CD4-positive, CD25-positive, alpha-beta regulatory T cell (primary cell): ENCODE data around the gene ATP6V0D1. TPM values are rescaled to one million over a fixed set of nuclear protein-coding genes. Genes with fewer than 3 reads are reported as not detected.

Source experiments
- ATAC-seq, 2 donors: fragments of 150-1000 bp; cut with Tn5 transposase; one replicate each; pipeline ENCODE4 v1.10.0; 2021; ENCODE audit warnings: low read depth in 2 of 2, moderate number of reproducible peaks in 2 of 2, moderate library complexity in 1 of 2
- DNase-seq, 3 donors: peaks; one replicate each; pipeline versions ENCODE4 v3.0.0 to v3.0.0-alpha.2; 2012 to 2022; ENCODE audit warnings: mixed read lengths in 1 of 3
- H3K27ac ChIP-seq: one replicate; pipeline ENCODE4 v1.7.0; 2013; ENCODE audit warnings: mild to moderate bottlenecking, low read length; ENCODE audit not compliant: insufficient read depth, poor library complexity, severe bottlenecking
- H3K27me3 ChIP-seq: one replicate; pipeline ENCODE4 v1.7.0; 2013; ENCODE audit warnings: low read length; ENCODE audit not compliant: control insufficient read depth, insufficient read depth
- H3K36me3 ChIP-seq: one replicate; pipeline ENCODE4 v1.7.0; 2013; ENCODE audit warnings: mild to moderate bottlenecking, low read length, moderate library complexity; ENCODE audit not compliant: control insufficient read depth, insufficient read depth
- H3K4me1 ChIP-seq: 2 replicates; pipeline ENCODE4 v1.7.0; 2013; ENCODE audit warnings: mild to moderate bottlenecking, low read length; ENCODE audit not compliant: insufficient read depth, control insufficient read depth, poor library complexity, severe bottlenecking
- H3K4me3 ChIP-seq: one replicate; pipeline ENCODE4 v1.7.0; 2013; ENCODE audit warnings: low read depth, mild to moderate bottlenecking, low read length, moderate library complexity
- H3K9me3 ChIP-seq, 2 experiments: 1 replicate in 1 of 2; 2 replicates in 1 of 2; pipeline ENCODE4 v1.7.0; 2013; ENCODE audit warnings: low read length in 2 of 2, mild to moderate bottlenecking in 1 of 2, moderate library complexity in 1 of 2; ENCODE audit not compliant: control insufficient read depth in 2 of 2
- H3K27ac Mint-ChIP-seq, 3 donors: one replicate each; pipeline ENCODE4 v1.8.0; 2020 to 2022; ENCODE audit warnings: mild to moderate bottlenecking in 3 of 3, mixed read lengths in 3 of 3, moderate library complexity in 2 of 3
- H3K27me3 Mint-ChIP-seq: one replicate; pipeline ENCODE4 v1.8.0; 2022; ENCODE audit warnings: mild to moderate bottlenecking, mixed read lengths
- H3K36me3 Mint-ChIP-seq: one replicate; pipeline ENCODE4 v1.8.0; 2020; ENCODE audit warnings: mixed read lengths
- H3K4me1 Mint-ChIP-seq, 4 donors: one replicate each; pipeline ENCODE4 v1.8.0; 2020 to 2022; ENCODE audit warnings: mixed read lengths in 4 of 4, mild to moderate bottlenecking in 1 of 4
- H3K4me3 Mint-ChIP-seq, 4 donors: one replicate each; pipeline ENCODE4 v1.8.0; 2020 to 2022; ENCODE audit warnings: mild to moderate bottlenecking in 4 of 4, mixed read lengths in 4 of 4, moderate library complexity in 3 of 4
- H3K9me3 Mint-ChIP-seq, 7 donors: one replicate each; pipeline ENCODE4 v1.8.0; 2020 to 2022; ENCODE audit warnings: mixed read lengths in 7 of 7, mild to moderate bottlenecking in 3 of 7, moderate library complexity in 2 of 7
- polyA plus RNA-seq, 4 donors: library from polyadenylated mRNA; unstranded; fragments of 300-500 nt; fragmentation: Illumina TruSeq; gene quantifications; one replicate each; pipeline ENCODE4 v1.2.3, GENCODE V29; 2021
- total RNA-seq: library from RNA; stranded (reverse); gene quantifications from one replicate; pipeline ENCODE4 v1.2.3, GENCODE V29; 2022

ATP6V0D1 gene
- total and polyA plus RNA-seq, 5 donors from 2014 or later = 92.5 to 141 (median 127) TPM

DNA sequence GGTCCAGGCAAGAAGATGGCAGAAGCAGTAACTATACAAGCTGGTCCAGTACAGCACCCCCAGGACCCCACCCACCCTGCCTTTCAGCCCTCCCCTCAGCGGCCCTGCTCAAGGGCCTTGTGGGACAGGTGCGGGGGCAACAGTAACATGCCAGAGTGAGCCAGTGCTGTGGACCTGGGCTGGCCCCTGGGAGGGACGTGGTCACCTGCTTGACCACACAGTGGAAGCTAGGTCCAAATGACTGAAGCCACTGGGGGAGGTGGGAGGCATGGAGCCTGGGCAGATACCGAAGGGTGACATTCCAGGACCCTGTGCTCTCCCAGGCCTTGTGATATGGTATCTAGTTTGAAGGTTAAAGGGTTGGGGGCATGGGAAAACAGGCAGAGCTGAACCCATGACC lies 17.3 kb downstream of the ATP6V0D1 start:
- Histone ChIP-seq H3K4me1 (peaks cover 3% of the 10 kb centered on the region), H3K27ac (no peak overlapping the region), H3K4me3 (no peak overlapping the region), H3K27me3 (no peaks in the 10 kb centered on the region), H3K36me3 (peaks cover 7% of the 10 kb centered on the region), H3K9me3 (no peaks in the 10 kb centered on the region)
- Mint-ChIP-seq H3K4me1 (peaks cover 0 to 50% (median 12%) of the 10 kb centered on the region in 4 donors), H3K27me3 (no peaks in the 10 kb centered on the region), H3K9me3 (no peaks in the 10 kb centered on the region), H3K27ac (peak overlapping the region in 1 of 3 donors; percentile 69), H3K36me3 (no peaks in the 10 kb centered on the region), H3K4me3 (no peak overlapping the region)
- no peak for DNase-seq
- no peak for ATAC-seq

DNA sequence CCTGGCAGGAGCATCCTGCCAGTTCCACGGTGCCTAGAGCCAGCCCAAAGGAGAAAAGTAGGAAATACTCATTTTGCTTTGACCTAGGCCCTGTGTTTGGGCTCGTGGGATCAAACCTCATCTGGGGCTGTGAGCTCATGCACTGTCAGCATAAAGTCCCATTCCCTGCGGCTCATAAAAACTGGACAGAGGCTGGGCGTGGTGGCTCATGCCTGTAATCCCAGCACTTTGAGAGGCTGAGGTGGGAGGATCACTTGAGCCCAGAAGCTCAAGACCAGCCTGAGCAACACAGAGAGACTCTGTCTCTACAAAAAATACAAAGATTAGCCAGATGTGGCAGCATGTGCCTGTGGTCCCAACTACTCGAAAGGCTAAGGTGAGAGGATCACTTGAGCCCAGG lies 17.9 kb downstream of the ATP6V0D1 start:
- H3K27me3 ChIP-seq = no peaks in the 10 kb centered on the region
- no peak overlapping the region for H3K27ac ChIP-seq
- DNase-seq (no peak), ATAC-seq (no peak)
- no peak overlapping the region for H3K4me3 Mint-ChIP-seq
- H3K36me3 Mint-ChIP-seq = no peaks in the 10 kb centered on the region
- H3K27me3 Mint-ChIP-seq = no peaks in the 10 kb centered on the region
- H3K4me3 ChIP-seq = no peak overlapping the region
- H3K9me3 Mint-ChIP-seq = no peaks in the 10 kb centered on the region
- H3K36me3 ChIP-seq = peaks cover 7% of the 10 kb centered on the region
- H3K27ac Mint-ChIP-seq = no peak overlapping the region
- peaks cover 0 to 46% (median 9%) of the 10 kb centered on the region in 4 donors for H3K4me1 Mint-ChIP-seq
- peaks cover 3% of the 10 kb centered on the region for H3K4me1 ChIP-seq
- H3K9me3 ChIP-seq = no peaks in the 10 kb centered on the region

DNA sequence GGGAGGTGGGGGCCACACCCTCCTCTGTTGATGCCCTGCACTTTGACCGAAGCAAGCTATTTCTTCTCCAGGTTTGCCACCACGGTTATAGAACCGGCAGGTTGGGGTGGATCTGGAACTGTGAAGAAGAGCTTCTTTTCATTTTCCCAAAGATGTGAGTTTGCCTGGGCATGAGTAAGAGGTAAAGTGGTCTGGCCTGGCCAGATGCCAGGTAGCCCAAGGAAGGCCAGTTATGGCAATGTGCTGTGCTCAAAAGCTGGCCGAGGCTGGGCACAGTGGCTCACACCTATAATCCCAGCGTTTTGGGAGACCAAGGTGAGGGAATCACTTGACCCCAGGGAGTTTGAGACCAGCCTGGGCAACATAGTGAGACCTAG lies 18.7 kb downstream of the ATP6V0D1 start:
- Histone ChIP-seq H3K36me3 (peaks cover 7% of the 10 kb centered on the region), H3K27me3 (no peaks in the 10 kb centered on the region), H3K27ac (no peak overlapping the region), H3K4me3 (no peak overlapping the region), H3K4me1 (peaks cover 3% of the 10 kb centered on the region), H3K9me3 (no peaks in the 10 kb centered on the region)
- Mint-ChIP-seq H3K27ac (no peak overlapping the region), H3K4me1 (peaks cover 0 to 39% (median 5%) of the 10 kb centered on the region in 4 donors), H3K4me3 (no peak overlapping the region), H3K27me3 (no peaks in the 10 kb centered on the region), H3K36me3 (no peaks in the 10 kb centered on the region), H3K9me3 (no peaks in the 10 kb centered on the region)
- no peak for ATAC-seq
- no peak for DNase-seq

DNA sequence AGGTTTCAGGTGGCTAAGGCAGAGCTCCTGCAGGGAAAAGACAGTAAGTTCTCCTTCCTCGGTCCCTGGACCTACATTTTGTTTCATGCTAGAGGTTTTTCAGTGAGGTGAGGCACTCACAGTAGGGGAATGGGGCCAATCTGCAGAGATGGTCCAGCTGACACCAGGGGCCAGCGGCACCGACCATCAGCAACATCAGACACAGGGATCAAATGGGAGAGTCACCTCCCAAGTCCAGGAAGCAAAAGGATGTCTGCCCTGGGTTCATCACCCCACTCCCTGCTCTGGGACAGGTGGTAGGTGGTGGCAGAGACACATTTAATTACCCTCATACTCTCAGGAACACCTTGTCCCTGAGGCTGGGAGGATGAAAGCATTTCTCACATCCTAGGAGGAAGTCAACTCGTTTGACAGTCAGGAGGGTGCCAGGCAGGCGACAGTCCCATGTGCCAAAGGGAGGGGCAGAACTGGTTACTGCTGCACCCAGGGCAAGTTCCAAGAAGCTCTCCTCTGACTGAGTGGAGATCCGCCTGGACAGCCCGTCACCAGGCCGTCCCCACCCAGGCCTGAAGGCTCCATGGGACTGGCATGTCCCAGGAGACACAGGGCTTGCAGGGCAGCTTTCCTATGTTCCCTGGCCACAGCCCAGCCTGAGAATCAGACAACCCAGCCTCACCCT lies 19.2 kb downstream of the ATP6V0D1 start:
- no peaks in the 10 kb centered on the region for H3K27me3 ChIP-seq
- peaks cover 3% of the 10 kb centered on the region for H3K4me1 ChIP-seq
- H3K4me1 Mint-ChIP-seq = peaks cover 0 to 40% (median 5%) of the 10 kb centered on the region in 4 donors
- H3K4me3 ChIP-seq = no peak overlapping the region
- ATAC-seq = no peak
- H3K4me3 Mint-ChIP-seq = no peak overlapping the region
- peaks cover 7% of the 10 kb centered on the region for H3K36me3 ChIP-seq
- no peaks in the 10 kb centered on the region for H3K9me3 Mint-ChIP-seq
- no peaks in the 10 kb centered on the region for H3K36me3 Mint-ChIP-seq
- no peak for DNase-seq
- H3K27ac Mint-ChIP-seq = peak overlapping the region in 2 of 3 donors; percentile 17 to 59
- no peaks in the 10 kb centered on the region for H3K27me3 Mint-ChIP-seq
- no peaks in the 10 kb centered on the region for H3K9me3 ChIP-seq
- no peak overlapping the region for H3K27ac ChIP-seq

DNA sequence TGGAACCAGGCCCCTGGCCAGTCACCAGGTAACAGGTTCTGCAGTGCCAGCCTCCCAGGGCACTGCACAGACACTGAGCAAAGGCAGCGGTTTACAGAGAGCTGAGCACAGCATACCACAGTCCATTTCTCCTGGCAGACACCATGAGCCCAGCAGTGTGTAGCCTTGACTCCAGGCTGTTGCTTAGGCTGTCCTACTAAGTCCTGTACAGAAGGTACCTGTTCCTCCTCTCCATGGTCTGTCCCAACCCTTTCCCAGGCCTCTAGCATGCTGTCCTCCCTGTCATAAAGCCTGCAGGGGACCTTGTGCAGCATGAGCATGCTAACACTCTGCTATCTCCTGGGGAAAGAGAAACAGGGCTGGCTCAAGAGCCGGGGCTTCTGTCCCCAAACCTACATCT lies 20.0 kb downstream of the ATP6V0D1 start:
- Histone ChIP-seq H3K36me3 (peaks cover 7% of the 10 kb centered on the region), H3K9me3 (no peaks in the 10 kb centered on the region), H3K27me3 (no peaks in the 10 kb centered on the region), H3K4me1 (peaks cover 3% of the 10 kb centered on the region), H3K4me3 (no peak overlapping the region), H3K27ac (no peak overlapping the region)
- Mint-ChIP-seq H3K4me3 (no peak overlapping the region), H3K4me1 (peaks cover 0 to 38% (median 10%) of the 10 kb centered on the region in 4 donors), H3K36me3 (no peaks in the 10 kb centered on the region), H3K9me3 (no peaks in the 10 kb centered on the region), H3K27me3 (no peaks in the 10 kb centered on the region), H3K27ac (peak overlapping the region in 1 of 3 donors; percentile 17)
- no peak for DNase-seq
- no peak for ATAC-seq

DNA sequence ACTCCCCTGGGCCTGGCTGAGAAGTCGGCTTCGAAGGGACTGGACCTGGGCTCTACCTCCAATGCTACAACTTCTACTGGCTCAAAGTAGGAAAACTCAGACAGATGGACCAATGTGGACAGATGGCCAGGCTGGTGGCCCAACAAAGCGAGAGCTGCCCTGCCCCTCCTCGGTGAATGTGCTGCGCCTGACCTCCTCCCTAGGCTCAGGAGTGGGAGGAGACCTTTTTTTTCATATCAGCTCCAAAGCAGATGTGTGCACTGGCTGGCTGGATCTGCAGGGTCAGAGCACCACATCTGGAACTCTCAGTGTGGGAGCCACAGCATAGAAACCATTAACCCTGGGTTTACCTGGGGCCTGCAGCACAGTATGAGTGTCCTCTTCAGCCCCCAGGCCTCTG lies 20.8 kb downstream of the ATP6V0D1 start:
- peak overlapping the region in 1 of 3 donors; percentile 85 for H3K27ac Mint-ChIP-seq
- no peaks in the 10 kb centered on the region for H3K9me3 ChIP-seq

DNA sequence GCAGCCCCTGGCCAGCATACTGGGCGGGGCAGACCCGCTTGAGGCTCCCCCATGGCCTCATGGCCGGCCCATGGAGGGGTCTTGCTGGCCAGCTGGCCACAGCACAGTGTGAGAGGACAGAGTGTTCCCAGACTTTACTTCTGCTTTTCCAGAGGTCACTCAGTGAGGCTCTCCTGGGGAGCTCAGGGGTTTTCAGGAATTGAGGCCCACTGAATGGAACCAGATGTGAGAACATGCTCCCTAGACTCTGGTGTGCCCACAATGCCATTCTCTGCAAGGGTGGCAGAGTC lies 21.2 kb downstream of the ATP6V0D1 start:
- no peaks in the 10 kb centered on the region for H3K9me3 ChIP-seq
- H3K4me1 Mint-ChIP-seq = peaks cover 0 to 37% (median 13%) of the 10 kb centered on the region in 4 donors
- H3K4me3 Mint-ChIP-seq = no peak overlapping the region
- H3K27me3 Mint-ChIP-seq = no peaks in the 10 kb centered on the region
- H3K36me3 ChIP-seq = peaks cover 9% of the 10 kb centered on the region
- no peaks in the 10 kb centered on the region for H3K9me3 Mint-ChIP-seq
- H3K36me3 Mint-ChIP-seq = peaks cover 1% of the 10 kb centered on the region
- ATAC-seq (no peak), DNase-seq (no peak)
- H3K27ac Mint-ChIP-seq = no peak overlapping the region
- H3K27ac ChIP-seq = no peak overlapping the region
- H3K4me3 ChIP-seq = no peak overlapping the region
- no peaks in the 10 kb centered on the region for H3K4me1 ChIP-seq
- H3K27me3 ChIP-seq = no peaks in the 10 kb centered on the region

More for the DNA sequence above, 20.8 kb downstream of the ATP6V0D1 start:
- H3K4me3 ChIP-seq = no peak overlapping the region
- ATAC-seq (no peak), DNase-seq (no peak)
- H3K36me3 Mint-ChIP-seq = no peaks in the 10 kb centered on the region
- H3K27me3 Mint-ChIP-seq = no peaks in the 10 kb centered on the region
- H3K4me1 ChIP-seq = no peaks in the 10 kb centered on the region
- no peaks in the 10 kb centered on the region for H3K9me3 Mint-ChIP-seq
- no peaks in the 10 kb centered on the region for H3K27me3 ChIP-seq
- peaks cover 8% of the 10 kb centered on the region for H3K36me3 ChIP-seq
- H3K4me3 Mint-ChIP-seq = no peak overlapping the region
- no peak overlapping the region for H3K27ac ChIP-seq
- H3K4me1 Mint-ChIP-seq = peaks cover 0 to 37% (median 13%) of the 10 kb centered on the region in 4 donors
